Heart right ventricle (tissue), 16 donors: ENCODE measurements around the gene E2F4. TPM values are rescaled to one million over a fixed set of nuclear protein-coding genes. Genes with fewer than 3 reads are reported as not detected.

Experiments
- ATAC-seq, 8 donors: fragments of 200-7000 bp; cut with Tn5 transposase; one replicate each; pipeline ENCODE4 v1.9.1; 2020; ENCODE audit warnings: mild to moderate bottlenecking in 8 of 8, moderate library complexity in 8 of 8, moderate number of reproducible peaks in 1 of 8
- DNase-seq, 2 donors: peaks; one replicate each; pipeline ENCODE4 v3.0.0-alpha.2; 2020
- H3K27ac ChIP-seq, 10 donors: fragments of 200-600 bp; sonication (generic) in 2 of 10; one replicate each; pipeline versions ENCODE4 v1.5.0 to v1.8.0; 2020 to 2022; ENCODE audit warnings: mild to moderate bottlenecking in 3 of 10
- H3K27me3 ChIP-seq, 7 donors: fragments of 200-600 bp; one replicate each; pipeline ENCODE4 v1.8.0; 2021 to 2022; ENCODE audit warnings: mild to moderate bottlenecking in 2 of 7
- H3K36me3 ChIP-seq, 9 donors: fragments of 200-600 bp; sonication (generic) in 1 of 9; one replicate each; pipeline versions ENCODE4 v1.5.0 to v1.8.0; 2020 to 2022; ENCODE audit warnings: mild to moderate bottlenecking in 2 of 9
- H3K4me1 ChIP-seq, 9 donors: fragments of 200-600 bp; sonication (generic) in 1 of 9; one replicate each; pipeline versions ENCODE4 v1.5.0 to v1.8.0; 2020 to 2022; ENCODE audit warnings: mild to moderate bottlenecking in 4 of 9
- H3K4me3 ChIP-seq, 10 donors: fragments of 200-600 bp; sonication (generic) in 2 of 10; one replicate each; pipeline versions ENCODE4 v1.5.0 to v1.8.0; 2020 to 2022; ENCODE audit warnings: mild to moderate bottlenecking in 7 of 10, moderate library complexity in 2 of 10
- H3K9me3 ChIP-seq, 11 donors: fragments of 200-600 bp in 10 of 11; sonication (generic) in 2 of 11; one replicate each; pipeline versions ENCODE4 v1.5.0 to v1.8.0; 2013 to 2022; ENCODE audit warnings: mild to moderate bottlenecking in 2 of 11, control low read depth in 1 of 11, moderate library complexity in 1 of 11
- WGBS, 2 donors: extraction: QIAGEN DNeasy Blood & Tissue Kit; methylation state at CpG; one replicate each; pipeline ENCODE4 v1.1.7; 2013; ENCODE audit warnings: inconsistent platforms in 1 of 2; 5-methylcytosine and 5-hydroxymethylcytosine counted together
- intact Hi-C, 10 donors: fragments of 100-400 bp; cut with DNase I; formaldehyde crosslinking; loops; one replicate each; pipeline versions ENCODE4 v1.11.1 to v1.14.2; 2022
- polyA plus RNA-seq, 2 donors: library from polyadenylated mRNA; stranded (reverse); fragments of 200-250 nt; gene quantifications; one replicate each; pipeline ENCODE4 v1.2.3, GENCODE V29; 2013
- total RNA-seq, 10 donors: library from RNA; stranded (reverse); fragmentation: NEBNext Ultra II Directional in 3 of 10; extraction: Animal tissue kit (Norgen Biotek cat#: 25700) in 3 of 10; gene quantifications; one replicate each; pipeline versions ENCODE4 v1.2.1 to v1.2.4, GENCODE V29; 2021 to 2023
- TF ChIP-seq, protein P1 (sequence below), 9 donors: fragments of 200-600 bp; sonication (generic) in 2 of 9; IDR thresholded peaks; one replicate each; pipeline versions ENCODE4 v1.5.0 to v1.8.0; 2021 to 2022; ENCODE audit warnings: antibody characterized with exemption in 9 of 9, mild to moderate bottlenecking in 5 of 9, moderate library complexity in 1 of 9
- donor health status: Arrhythmogenic right ventricular cardiomyopathy.
- donor health status: ischemic (EF 13 %, LVEDD 7.1; RV severe dilation, severe dysfunction).
- donor health status: healthy with polysubstance abuse.
- donor health status: DM: no; HTN: yes; CAD: no.
- donor health status: DM: no; HTN: no; CAD: no.
- donor health status: ischemic (EF 25% LVEDD 6.9; RV normal size, moderate dysfunction).
- donor health status: ischemic (EF 25% LVEDD 5.7; RV mildly dilated, moderate dysfunction).
- donor health status: healthy.
- donor health status: DM: yes; HTN: yes; CAD: no.
- donor health status: Ischemic cardiomyopathy.
- donor health status: ischemic (EF 35%, LVEDD 5.7; RV mildly dilated, moderate dysfunction).
- donor health status: nonischemic (EF 11% LVEDD 7.7; RV severe dilation, severe dysfunction).
- donor health status: DM: yes; HTN: yes; CAD: no.
- donor health status: PGD.
- donor health status: ischemic (EF 29% LVEDD 5.4; RV normal size, mild dysfunction).
- donor health status: nonischemic (EF 23%, LVEDD 6.1; RV moderate dilation, normal function).

The E2F4 gene
- total and polyA plus RNA-seq, 12 donors = 21.9 to 45.6 (median 29.8) TPM

DNA sequence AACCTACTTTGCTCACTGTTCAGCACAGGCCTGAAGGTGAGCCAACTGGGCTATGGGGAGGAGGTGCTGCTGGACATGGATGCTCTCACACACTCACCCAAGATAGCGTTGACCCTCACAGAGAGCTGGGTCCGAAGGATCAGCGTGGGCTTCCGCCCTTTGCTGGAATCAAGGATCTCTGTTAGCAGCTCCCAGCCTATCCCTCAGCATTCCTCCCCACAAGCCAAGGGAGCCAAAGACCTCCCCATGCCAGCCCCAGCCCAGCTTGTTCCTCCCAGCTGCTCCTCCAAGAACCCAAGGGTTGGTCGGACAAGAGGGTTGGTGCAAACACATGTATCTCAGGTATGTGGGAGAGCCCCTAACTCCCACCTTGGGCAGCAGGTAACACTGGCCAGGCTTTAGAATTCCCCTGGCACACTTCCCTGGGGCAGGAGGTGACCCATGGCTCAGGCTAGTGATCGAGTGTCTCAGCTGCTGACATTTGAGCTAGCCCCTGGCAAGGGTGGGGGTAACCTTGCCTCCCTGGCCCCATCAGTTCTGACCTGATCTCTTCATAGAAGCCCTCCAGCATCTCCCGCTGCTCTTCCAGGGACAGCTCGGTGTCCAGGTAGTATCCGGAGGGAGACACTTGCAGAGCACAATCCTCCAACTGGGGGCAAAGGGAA is 47.0 kb downstream of the E2F4 start:
- WGBS, 2 donors = 94 to 95% methylated on average over 9 of the region's 9 CpGs
- H3K36me3 ChIP-seq = peaks cover 0 to 71% (median 49%) of the 10 kb centered on the region in 9 donors
- H3K9me3 ChIP-seq = no peaks in the 10 kb centered on the region
- no peak overlapping the region for H3K4me3 ChIP-seq
- H3K27me3 ChIP-seq = no peaks in the 10 kb centered on the region
- ATAC-seq = no peak
- TF ChIP-seq, protein P1, sequence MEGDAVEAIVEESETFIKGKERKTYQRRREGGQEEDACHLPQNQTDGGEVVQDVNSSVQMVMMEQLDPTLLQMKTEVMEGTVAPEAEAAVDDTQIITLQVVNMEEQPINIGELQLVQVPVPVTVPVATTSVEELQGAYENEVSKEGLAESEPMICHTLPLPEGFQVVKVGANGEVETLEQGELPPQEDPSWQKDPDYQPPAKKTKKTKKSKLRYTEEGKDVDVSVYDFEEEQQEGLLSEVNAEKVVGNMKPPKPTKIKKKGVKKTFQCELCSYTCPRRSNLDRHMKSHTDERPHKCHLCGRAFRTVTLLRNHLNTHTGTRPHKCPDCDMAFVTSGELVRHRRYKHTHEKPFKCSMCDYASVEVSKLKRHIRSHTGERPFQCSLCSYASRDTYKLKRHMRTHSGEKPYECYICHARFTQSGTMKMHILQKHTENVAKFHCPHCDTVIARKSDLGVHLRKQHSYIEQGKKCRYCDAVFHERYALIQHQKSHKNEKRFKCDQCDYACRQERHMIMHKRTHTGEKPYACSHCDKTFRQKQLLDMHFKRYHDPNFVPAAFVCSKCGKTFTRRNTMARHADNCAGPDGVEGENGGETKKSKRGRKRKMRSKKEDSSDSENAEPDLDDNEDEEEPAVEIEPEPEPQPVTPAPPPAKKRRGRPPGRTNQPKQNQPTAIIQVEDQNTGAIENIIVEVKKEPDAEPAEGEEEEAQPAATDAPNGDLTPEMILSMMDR (IDR thresholded peaks at IDR 0.05) = no peak
- H3K27ac ChIP-seq = no peak overlapping the region
- peaks cover 30 to 47% (median 41%) of the 10 kb centered on the region in 9 donors for H3K4me1 ChIP-seq
- no peak for DNase-seq
- intact Hi-C loops = no loop called here

DNA sequence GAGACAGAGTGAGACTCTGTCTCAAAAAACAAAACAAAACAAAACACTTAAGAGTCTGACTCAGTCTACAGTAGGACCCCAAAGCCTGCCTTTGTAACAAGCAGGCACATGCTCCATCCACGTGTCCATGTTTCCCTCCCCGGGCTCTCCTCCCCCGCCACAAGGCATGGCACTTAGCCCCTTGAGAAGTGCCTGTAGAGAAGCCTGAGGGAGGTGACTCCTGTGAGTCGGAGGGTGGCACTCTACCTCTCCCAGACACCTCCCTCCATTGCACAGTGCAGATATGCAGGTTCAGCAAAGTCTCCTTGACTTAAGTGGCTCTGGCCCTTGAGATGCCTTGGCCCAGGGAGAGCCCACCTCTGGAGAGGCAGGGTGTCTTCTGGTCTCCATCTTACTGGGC is 48.6 kb downstream of the E2F4 start:
- H3K4me1 ChIP-seq = peaks cover 39 to 63% (median 57%) of the 10 kb centered on the region in 9 donors
- TF ChIP-seq, protein P1 (IDR thresholded peaks at IDR 0.05) = no peak
- peak in 1 of 8 donors; percentile 1 for ATAC-seq
- H3K36me3 ChIP-seq = peaks cover 0 to 55% (median 39%) of the 10 kb centered on the region in 9 donors
- H3K27me3 ChIP-seq = no peaks in the 10 kb centered on the region
- DNase-seq = no peak
- peak overlapping the region; percentile 79 to 99 (median 96) for H3K27ac ChIP-seq
- no peak overlapping the region for H3K4me3 ChIP-seq
- intact Hi-C loops = no loop called here
- WGBS, 2 donors = 77 to 87% methylated on average over 4 of the region's 4 CpGs
- H3K9me3 ChIP-seq = no peaks in the 10 kb centered on the region

DNA sequence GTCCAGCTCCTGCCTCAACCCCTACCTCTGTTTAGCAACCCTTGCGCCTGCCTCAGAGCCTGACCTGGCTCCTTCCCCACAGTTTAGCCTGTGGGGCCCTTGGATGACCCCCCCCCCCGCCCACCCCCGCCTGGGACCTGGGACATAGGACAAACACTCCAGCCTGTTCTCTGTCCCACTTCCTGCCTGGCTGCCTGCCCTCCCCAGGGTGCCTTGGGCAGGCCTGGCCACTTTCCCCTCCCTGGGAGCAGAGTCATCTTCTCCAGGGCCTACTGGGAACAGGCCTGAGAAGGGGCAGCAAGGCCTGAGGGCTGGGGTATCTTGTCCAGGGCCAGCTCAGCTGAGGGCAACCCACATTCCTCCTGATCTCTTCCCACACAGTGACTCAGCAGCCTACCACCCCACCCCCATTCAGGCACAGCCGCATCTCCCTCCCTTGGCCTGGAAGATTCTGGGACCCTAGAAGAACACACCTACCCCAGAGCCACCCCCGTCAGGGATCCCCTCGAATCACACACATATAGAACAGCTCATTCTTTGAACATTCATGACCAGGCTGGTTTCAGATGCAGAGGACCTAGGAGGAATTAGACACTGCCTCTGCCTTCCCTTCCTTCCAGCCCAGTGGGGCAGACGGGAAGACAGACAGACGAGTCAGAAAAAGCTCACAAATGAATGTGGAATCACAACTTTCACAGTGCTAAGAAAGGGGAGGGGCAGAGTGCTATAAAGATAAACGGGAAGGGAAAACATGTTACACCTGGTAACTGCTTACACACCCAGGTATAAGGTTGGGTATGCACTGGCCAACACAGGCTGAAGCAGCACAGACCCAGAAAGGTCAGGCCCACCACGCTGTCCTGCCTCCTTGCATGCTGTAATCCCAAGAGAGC is 49.3 kb downstream of the E2F4 start:
- 42 to 51% methylated on average over 10 of the region's 10 CpGs for WGBS, 2 donors
- intact Hi-C loops = no loop called here
- peak; percentile 16 to 65 (median 41) for ATAC-seq

More for the DNA sequence above, 49.3 kb downstream of the E2F4 start:
- no peaks in the 10 kb centered on the region for H3K27me3 ChIP-seq
- H3K27ac ChIP-seq = peak overlapping the region; percentile 79 to 99 (median 96)
- peaks cover 0 to 48% (median 31%) of the 10 kb centered on the region in 9 donors for H3K36me3 ChIP-seq
- H3K4me1 ChIP-seq = peaks cover 40 to 69% (median 62%) of the 10 kb centered on the region in 9 donors
- TF ChIP-seq, protein P1 (IDR thresholded peaks at IDR 0.05) = no peak
- no peaks in the 10 kb centered on the region for H3K9me3 ChIP-seq
- peak overlapping the region in 1 of 10 donors; percentile 16 for H3K4me3 ChIP-seq
- DNase-seq = peak; percentile 70 to 82
